CD4-positive, alpha-beta T cell treated with Interleukin-15 for 1 hour (primary cell): ENCODE results near the gene PTPRH.
"Not testable (repeated sequence)": the region's sequence is repeated elsewhere in the genome, so short reads cannot be mapped to it uniquely, and the experiment has no call there.

Experiments used
- DNase-seq: peaks from one replicate; pipeline ENCODE4 v3.0.0-alpha.2; 2020

The PTPRH gene

DNA sequence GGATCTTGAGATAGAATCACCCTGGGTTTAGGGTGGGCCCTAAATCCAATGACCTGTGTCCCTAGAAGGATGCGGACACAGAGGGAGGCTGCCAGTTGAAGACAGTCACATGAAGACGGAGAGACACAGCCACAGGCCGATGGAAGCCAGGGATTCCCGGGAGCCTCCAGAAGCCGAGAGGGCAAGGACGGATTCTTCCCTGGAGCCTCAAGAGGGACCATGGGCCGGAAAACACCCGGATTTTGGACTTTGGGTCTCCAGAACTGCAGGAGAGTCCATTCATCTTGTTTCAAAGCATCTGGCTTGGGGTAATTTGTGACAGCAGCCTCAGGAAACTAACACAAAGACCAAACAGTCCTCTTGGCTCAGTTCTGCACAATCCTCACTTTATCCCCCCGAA is 17.0 kb upstream of the PTPRH start:
- no peak for DNase-seq

DNA sequence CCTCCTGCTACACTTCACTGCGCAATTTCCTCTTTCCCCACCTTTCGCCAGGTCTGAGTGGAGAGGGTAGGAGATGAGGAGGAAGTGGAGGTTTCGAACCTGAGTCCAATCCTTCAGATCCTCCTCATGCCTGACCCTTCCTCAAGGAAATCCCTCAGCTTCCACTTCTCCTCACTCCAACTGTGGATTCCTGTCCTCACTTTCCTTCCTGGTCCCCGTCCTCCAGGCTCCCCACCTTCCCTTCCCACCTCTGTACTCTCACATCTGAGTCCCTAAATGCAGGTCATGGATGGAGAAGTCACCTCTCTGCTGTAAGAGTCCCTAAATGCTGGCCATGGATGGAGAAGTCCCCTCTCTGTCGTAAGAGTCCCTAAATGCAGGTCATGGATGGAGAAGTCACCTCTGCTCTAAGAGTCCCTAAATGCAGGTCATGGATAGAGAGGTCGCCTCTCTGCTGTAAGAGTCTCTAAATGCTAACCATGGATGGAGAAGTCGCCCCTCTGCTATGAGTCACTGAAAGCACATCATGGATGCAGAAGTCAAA is 16.2 kb upstream of the PTPRH start:
- DNase-seq, result no peak

DNA sequence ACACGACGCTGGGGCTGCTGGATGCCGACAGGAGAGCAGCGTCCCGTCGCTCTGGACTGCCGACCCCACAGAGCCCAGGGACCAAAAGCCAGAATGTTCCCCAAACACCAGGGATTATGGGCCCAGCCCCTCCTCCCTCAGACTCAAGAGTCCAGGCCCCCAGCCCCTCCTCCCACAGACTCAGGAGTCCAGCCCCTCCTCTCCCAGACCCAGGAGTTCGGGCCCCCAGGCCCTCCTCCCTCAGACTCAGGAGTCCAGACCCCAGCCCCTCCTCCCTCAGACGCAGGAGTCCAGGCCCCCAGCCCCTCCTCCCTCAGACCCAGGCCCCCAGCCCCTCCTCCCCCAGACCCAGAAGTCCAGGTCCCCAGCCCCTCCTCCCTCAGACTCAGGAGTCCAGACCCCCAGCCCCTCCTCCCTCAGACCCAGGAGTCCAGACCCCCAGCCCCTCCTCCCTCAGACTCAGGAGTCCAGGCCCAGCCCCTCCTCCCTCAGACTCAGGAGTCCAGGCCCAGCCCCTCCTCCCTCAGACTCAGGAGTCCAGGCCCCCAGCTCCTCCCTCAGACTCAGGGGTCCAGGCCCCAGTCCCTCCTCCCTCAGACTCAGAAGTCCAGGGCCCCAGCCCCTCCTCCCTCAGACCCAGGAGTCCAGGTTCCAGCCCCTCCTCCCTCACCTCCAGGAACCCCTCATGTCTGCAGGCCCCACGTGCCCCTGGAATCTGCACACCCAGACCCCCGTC is 15.5 kb upstream of the PTPRH start:
- DNase-seq, result not testable (repeated sequence)

DNA sequence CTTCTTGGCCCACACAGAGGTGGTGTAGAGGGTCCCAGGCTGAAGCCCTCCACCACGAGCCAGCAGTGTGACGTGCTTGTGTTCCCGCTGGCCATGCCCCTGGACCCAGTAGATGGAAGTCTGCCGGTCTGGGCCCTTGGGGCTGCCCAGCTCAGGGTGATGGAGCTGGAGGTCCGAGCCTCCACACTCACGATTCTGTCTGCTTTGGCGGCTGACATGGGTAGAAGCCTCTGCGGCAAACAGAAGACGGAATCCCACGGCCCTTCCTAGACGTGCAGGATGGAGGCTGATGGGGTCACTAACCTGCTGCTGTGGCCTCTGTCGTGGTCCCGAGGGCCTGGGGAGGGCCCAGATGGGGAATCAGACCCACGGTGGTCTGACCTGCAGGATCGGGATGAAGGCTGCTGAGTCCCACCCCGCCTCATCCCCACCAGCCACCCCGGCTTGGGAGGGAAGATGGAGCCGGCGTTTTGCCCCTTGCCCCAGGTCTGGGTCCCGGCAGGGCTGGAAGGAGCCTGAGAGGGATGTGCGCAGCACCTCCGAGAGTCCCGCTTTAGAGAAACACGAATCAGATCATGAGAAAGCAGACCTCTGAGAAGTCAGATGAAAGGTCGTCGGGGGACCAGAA is 14.9 kb upstream of the PTPRH start:
- DNase-seq, result no peak

DNA sequence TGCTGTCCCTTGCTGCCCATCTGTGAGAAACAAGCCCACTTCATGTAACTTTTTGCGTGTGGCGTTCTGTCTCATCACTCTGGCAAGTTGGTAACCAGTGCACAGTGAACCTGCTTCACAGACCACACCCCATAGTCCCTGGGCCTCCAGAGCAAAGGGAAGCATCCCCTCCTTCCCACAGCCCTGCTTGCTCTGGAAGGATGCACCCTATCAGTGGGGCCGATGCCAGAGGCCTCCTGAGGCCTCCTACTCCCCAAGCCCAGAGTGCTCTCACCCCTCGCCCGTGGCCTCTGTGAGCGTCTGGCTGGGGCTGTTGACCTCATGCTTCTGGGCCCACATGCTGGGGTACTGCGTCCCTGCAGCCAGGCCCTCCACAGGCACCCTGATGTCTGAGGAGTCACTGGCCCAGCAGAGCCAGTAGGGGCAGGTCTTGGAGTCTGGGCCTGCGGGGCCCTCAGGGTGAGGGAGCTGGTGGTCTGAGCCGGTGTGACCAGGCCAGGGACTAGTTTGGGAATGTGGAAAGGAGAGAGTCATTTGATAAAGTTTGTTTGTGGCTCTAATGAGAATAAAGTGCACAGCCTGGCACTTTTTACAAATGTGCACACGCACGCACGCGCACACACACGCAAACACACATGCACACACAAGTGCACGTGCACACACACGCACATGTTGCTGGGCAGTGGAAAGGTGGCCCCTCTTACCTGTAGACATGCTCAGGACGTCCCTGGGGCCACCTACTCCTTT is 14.2 kb upstream of the PTPRH start:
- DNase-seq, result no peak

DNA sequence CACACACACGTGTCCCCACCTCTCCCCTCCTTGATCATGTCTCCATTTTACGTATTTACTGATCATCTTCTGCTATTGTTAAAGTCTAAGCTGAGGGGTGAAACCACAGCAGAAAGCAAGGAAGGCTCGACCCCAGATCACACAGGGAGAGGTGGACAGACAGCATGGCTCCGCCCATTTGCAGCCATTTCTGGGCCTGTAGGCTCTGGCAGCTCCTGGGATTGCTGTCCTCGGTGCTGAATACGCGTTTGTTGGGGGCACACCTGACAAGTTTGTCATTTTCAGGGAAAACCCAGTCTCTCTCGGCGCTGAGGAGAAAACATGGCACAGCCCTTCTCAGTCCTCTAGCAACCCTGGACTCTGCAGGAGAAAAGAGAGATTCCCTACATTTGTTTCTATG is 11.2 kb upstream of the PTPRH start:
- no peak for DNase-seq

DNA sequence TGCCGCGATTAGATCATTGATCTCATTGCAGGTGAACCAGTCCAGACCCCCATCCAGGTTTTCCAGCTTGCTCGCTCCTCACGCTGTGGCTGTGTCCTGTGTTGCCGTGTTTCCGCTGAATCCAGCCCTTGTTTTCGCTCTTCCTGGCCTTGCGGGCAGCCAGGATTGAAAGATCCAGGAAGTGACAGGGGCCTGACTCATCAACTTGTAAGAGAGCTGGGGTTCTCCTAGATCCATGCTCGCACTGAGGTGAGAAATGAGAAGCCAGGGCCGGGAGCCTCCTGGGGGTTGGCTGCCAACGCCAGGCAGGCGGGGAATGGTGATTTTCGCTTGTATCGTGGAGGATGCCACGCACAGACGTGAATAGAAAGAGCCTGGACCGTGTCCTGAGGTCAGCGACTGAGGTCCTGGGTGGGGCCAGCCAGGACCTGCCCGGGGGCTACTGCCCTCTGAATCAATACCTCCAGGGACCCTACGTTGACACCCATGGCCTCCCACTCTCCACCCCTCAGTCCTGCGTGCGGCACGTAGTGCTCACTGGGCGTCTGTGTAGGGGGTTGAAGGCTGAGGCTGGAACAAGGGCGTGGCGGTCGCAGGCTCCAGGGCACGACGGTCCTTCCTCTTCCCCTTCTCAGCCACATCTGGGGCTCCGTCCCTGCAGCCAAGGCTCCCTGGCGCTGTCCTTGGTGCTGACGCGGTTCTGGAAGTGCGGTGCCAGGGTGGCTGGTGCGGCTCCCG is 7.3 kb upstream of the PTPRH start:
- peak; percentile 65 for DNase-seq

DNA sequence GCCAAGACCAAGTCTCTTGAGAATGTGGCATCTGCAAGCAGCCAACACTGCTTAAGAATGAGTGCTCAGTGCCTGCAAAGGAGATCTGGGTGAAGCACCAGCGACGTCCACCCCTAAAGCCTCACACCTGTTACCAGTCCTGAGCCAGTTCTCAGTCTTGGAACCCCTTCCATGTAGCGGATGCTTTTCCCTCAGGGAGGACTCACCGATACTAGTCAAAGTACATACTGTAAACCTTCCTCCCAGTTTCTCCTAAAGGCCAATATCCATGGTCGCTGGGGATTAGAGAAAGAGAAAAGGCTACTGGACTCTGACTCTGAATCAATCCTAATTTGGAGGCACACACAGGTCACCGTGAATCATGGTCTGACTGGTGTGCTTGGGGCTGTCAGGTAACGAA is 4.2 kb upstream of the PTPRH start:
- DNase-seq, result no peak

DNA sequence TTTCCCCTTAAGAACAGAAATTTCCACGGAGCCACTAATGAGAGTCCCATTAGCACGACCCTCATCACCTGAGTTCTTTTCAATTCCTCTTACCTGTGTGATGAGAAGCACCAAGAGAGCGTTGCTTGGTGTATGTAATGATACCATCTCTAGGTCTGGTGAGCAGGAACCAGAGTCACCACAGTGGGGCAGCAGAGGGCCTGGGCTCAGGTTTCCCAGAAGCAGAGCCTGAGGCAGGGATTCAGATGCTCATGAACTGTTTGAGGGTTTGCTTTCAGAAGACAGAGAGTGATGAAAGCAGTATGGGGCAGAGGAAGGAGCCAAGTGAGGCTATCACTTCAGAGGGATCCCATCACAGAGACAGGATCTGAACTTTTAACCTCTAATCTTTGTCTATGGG is 3.1 kb upstream of the PTPRH start:
- DNase-seq, result peak; percentile 32

DNA sequence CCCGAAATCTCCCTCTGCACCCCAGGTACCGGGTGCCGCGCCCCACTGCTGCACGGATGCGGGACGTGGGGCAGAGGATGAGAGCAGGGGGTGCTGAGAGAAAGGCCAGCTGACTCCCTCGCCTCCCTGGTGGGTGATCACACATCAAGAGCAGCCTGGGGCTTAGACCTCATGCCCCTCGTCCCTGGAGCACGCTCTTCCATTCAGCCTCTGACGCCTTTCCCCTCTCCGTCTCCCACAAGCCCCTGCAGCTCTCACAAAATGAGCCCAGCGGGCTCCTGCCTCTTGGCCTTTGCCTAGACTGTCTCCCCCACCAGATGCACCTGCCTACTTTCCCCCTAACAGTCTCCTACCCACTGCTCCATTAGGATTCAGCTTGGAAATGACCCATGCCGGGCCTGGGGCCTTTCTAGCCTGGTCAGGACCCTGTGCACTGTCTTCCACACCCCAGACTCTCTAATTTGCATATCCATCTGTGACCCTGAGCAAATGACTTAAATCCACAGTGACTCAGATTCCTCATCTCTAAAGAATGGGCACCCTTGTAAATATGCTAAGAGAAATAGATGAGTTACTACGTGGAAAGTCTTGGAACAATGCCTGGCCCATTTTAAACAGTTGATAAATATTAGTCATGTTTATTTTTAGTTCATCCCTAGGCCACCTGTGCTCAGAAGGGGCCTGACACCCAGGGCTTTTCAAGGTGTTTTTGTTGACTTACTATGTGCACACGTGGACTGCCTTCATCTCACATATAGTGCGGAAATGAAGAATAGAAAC is 582 bp upstream of the PTPRH start:
- no peak for DNase-seq

DNA sequence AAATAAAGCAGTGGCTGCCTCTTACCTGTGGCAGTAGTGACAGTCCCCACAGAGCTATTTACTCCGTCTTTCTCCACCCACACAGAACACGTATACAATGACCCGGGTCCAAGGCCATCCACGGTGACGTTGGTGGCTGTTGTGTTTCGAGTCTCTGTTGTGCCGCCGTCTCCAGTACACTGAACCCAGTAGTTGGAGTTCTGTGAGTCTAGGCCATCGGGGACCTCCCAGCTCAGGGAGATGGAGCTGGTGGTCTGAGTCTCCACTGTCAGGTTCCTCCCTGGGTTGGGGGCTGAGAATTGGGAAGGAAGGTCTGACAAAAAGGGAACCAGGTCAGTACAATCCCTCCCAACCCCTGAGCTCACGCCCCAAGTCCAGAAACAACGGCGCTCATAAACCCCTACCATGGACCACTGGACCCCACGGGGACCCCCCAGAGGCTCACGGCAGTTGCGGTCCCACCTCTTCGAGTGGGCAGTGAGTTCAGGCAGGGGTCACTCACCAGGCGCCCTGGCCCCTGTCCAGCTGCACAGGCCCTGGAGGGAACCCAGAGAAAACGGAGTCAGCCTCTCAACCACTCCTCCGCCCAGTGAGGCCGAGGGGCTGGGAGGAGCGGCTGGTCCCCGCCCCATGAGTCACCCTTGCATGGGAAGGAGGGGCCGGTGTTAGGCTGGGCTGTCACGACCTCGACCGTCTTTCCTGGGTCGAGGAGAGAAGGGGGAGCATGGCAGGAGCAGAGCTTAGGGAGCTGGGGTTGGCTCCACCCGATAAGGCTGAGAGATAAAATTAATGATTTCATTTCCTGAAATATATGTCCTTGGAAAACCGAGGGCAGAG is 2.4 kb downstream of the PTPRH start:
- peak; percentile 61 for DNase-seq

DNA sequence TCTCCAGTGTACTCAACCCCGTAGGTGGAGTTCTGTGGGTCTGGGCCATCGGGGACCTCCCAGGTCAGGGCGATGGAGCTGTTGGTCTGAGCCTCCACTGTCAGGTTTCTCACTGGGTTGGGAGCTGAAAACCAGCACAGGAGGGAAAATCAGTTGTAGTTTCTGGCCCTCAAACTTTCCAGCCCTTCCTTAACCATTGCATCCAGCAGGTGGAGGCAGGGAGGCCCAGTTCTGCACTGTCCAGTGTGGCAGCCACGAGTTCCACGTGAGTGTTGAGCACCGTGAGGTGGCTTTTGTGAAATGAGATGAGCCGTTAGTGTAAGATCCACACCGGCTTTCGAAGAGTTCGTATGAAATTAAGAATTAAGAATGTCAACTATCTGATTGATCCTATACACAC is 7.1 kb downstream of the PTPRH start:
- DNase-seq, result not testable (repeated sequence)

DNA sequence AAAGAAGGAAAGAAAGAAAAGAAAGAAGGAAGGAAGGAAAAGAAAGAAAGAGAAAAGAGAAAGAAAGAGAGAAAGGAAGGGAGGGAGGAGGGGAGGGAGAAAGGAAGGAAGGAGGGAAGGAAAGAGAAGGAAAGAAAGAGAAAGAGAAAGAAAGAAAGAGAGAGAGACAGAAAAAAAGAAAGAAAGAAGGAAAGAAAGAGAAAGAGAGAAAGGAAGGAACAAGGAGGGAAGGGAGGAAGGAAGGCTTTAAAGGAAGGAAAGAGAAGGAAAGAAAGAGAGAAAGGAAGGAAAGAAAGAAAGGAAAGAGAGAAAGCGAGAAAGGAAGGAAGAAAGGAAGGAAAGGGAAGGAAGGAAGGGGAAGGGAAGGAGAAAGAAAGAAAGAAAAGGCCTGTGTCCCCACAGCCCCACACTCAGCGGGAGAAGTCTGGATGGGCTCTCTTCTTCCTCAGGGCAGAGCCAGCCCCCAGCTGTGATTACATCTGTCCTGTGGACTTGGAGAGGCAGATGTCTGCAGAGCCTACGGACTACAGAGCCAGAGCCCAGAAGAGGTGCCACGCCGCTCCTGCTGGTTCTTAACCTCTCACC is 9.6 kb downstream of the PTPRH start:
- no peak for DNase-seq

DNA sequence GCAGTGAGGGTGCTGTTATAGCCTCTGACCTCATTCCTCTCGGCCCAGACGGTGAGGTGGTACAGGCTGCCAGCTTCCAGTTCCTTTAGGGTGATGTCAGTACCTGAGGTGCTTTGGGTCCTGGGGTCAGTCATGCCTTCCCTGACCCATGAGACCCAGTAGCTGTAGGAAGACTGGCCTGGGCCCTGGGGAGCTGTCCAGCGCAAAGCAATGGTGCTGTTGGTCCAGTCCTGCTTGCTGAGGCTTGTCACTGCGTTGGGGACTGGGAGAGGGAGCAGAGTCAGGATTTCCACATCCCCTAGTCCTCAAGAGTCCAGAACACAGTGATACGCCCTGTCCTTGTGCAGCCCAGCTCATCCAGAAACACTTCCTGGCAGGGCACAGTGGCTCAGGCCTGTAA is 10.7 kb downstream of the PTPRH start:
- no peak for DNase-seq

DNA sequence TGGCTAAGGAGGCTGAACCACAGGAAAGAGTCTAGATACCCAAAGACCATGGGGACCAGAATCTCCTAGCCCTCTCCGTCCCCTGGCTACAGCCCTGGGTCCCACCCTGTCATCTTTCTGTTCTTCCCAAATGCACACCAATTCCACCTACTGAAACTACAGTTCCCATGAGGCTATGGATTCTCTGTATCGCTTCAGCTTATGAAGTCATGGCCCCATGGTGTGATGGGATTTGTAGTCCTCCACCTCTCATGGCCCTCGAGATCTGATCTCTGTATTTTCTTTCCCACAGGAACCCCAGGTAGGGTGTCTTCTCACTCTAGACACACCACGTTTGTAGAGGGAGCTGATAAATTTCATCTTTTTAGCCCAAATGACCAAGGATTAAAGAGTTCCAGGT is 11.8 kb downstream of the PTPRH start:
- no peak for DNase-seq

DNA sequence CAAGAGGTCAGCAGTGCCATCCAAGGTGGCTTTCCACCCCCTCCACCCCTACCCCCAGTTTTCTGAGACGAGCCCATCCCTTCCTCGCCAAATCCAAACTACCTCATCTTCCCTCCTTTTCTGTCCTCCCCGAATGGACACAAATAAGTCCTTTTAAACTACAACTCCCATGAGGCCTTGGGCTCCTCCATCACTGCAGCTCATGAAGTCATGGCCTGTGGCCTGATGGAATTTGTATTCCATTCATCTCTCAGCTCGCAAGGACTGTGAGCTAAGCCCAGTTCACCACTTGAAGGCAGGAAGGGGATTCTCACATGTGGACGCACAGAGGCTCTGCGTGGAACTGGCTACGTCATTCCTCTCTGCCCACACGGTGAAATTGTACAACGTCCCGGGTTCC is 12.5 kb downstream of the PTPRH start:
- no peak for DNase-seq

DNA sequence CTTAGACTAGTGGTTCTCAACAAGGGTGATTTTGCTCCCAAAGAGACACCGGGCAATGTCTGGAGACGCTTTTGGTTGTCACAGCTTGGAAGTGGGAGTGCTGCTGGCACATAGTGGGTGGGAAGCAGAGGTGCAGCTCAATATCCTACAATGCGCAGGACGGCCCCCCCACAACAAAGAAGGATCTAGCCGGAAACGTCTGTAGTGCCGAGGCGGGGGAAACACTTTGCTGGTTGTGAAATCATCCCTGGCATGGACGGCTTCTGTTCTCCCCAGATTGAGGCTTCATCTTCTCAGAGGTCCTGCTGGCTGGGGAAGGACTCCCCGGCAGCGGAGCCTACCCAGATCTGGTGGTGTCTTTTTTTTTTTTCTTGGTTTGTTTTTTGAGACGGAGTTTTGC is 15.8 kb downstream of the PTPRH start:
- DNase-seq, result no peak

DNA sequence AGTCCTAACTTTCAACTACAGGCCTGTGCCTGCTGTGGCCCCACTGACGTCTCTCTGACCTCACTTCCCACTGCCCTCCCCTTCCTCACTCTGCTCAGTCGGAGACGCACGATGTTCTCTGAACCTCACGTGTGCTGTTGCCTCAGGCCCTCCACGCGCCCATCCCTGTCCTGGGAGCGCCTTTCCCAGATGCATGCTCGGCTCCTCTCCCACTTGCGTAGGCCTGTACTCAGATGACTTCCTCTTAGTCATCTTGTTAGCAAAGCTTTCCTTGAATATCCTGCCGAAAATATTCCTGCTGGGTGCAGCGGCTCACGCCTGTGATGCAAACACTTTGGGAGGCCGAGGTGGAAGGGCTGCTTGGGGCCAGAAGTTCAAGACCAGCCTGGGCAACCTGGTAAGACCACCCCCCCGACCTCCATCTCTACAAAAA is 19.9 kb downstream of the PTPRH start:
- DNase-seq, result no peak

DNA sequence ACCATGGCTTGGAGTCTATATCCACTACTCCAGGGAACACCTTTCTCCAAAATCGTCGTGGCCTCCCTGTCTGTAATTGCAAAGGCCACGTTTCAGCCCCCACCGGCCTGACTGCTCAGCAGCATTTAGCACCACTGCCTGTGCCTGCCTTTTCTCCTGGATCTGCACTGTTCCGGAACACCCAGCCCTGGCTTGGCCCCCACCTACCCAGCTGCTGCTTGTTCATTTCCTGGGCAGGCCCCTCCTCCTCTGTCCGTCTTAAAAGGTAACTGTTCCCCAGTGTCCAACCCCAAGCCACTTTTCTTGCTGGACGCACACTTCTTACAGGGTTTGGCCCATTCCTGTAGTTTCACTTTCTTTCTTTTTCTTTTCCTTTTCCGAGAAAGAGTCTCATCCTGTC is 20.7 kb downstream of the PTPRH start:
- DNase-seq, result no peak

DNA sequence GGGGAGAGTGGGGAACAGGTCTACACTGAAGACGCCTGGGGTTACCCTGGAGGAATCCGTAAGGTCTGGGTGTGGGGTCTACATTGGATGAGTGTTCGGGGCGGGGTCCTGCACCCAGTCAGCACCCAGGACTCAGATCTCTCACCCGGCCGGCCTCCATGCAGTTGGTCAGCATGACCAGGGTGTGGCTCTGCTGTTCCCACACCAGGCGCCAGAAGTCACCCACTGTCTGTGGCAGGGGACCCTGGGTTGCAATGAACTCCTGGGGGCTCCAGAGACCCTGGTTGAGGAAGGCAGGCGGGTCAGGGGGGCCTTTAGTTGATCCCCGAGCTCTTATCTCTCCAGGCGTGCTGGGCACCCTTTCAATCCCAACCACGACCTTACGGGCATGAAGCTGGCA is 23.2 kb downstream of the PTPRH start:
- no peak for DNase-seq

DNA sequence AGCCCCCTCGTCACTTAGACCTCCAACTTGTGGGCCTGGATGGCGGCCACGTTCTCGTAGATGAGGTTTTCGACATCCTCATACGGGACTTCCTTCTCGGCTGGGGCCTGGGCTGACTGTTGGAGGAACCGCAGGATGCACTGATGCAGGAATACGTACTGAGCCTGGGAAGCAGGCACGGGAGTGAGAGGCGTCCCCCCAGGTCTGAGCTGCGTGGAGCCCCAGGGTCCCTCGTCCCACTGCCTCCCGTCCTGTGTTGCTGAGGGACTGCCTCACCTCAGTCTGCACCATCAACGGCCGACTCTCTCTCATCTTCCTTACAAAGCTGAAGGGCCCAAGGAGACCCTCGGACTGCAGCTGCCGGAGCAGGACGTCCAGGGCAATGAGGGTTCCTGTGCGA is 27.6 kb downstream of the PTPRH start:
- no peak for DNase-seq
